ENCODE data around the gene SUCO.
"Not testable (repeated sequence)": the region's sequence is repeated elsewhere in the genome, so short reads cannot be mapped to it uniquely, and the experiment has no call there.

The SUCO gene

DNA sequence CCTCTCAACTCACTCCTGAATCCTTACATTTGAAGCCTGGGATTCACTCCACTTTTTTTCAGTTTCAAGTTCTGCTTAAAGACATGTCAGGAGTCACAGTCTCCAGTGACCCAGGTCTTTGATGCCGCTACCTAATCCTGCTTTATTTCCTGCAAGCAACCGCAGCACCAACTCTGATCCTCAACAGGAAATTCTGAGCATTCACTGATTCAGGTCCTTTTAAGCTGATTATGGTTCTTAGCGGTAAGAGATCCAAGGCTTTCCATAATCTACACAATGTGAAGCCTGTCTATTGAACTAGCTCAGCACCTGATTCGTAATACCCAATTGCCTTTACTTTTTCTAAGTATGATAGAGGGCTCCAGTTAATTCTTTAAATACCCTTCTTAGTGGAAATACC is 45.4 kb upstream of the SUCO start:
- no peak overlapping the region for H3K4me3 ChIP-seq (ENCODE audit: control insufficient read depth, low read depth, low read length)
- TF ChIP-seq CTCF (IDR thresholded peaks at IDR 0.05; ENCODE audit: control insufficient read depth, insufficient read depth, low read depth, low read length, missing control alignments) = no peak
- DNase-seq (ENCODE audit: low read depth) = no peak

DNA sequence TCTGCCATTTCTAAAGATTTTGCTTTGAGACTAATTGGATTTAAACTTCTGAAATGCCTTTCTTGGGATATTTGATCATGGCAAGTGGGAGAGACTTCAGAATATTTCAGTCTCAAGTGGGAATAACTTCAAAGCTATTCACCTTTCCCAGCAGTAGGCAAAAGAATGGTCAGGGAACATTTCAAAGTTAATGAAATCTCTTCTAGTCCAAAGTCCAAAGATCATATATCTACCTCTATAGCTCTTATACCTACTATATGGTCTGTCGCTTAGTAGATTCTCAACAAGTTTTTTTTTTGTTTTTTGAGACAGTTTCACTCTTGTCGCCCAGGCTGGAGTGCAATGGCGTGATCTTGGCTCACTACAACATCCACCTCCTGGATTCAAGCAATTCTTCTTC is 44.6 kb upstream of the SUCO start:
- H3K4me3 ChIP-seq (ENCODE audit: control insufficient read depth, low read depth, low read length) = no peak overlapping the region
- no peak for DNase-seq (ENCODE audit: low read depth)
- no peak for TF ChIP-seq CTCF (IDR thresholded peaks at IDR 0.05; ENCODE audit: control insufficient read depth, insufficient read depth, low read depth, low read length, missing control alignments)

- no peak for DNase-seq (ENCODE audit: low read depth)
Measured at GRCh38 chr1:172489847-172490246, 43.1 kb upstream of the SUCO start.

GRCh38 chr1:172492421-172492820 is 40.5 kb upstream of the SUCO start:
- no peak for TF ChIP-seq CTCF (IDR thresholded peaks at IDR 0.05; ENCODE audit: control insufficient read depth, insufficient read depth, low read depth, low read length, missing control alignments)
- no peak overlapping the region for H3K4me3 ChIP-seq (ENCODE audit: control insufficient read depth, low read depth, low read length)
- DNase-seq (ENCODE audit: low read depth) = no peak

More at GRCh38 chr1:172489847-172490246, 43.1 kb upstream of the SUCO start:
- no peak for TF ChIP-seq CTCF (IDR thresholded peaks at IDR 0.05; ENCODE audit: control insufficient read depth, insufficient read depth, low read depth, low read length, missing control alignments)
- no peak overlapping the region for H3K4me3 ChIP-seq (ENCODE audit: control insufficient read depth, low read depth, low read length)

DNA sequence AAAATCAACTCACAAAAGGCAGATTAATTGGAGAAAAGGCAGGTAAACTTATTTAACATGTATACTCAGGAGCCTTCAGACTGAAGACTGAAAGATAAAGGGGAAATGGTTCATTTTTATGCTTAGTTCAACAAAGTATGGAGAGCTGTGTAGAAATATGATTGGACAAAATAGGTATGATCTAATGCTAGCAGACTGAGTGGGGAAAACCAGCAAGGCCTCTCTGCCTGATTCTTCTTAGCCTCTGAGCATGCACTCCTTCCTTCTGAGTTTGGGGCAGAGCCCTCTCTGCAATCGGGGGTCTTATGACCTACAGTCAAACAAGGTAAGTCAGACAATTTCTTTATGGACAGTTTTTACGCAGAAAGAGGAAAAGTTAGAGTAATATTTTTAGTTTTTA is 38.8 kb upstream of the SUCO start:
- no peak for TF ChIP-seq CTCF (IDR thresholded peaks at IDR 0.05; ENCODE audit: control insufficient read depth, insufficient read depth, low read depth, low read length, missing control alignments)
- DNase-seq (ENCODE audit: low read depth) = no peak
- H3K4me3 ChIP-seq (ENCODE audit: control insufficient read depth, low read depth, low read length) = no peak overlapping the region

- not testable (repeated sequence) for DNase-seq (ENCODE audit: low read depth); H3K4me3 ChIP-seq (ENCODE audit: control insufficient read depth, low read depth, low read length)
Measured at GRCh38 chr1:172496127-172496526, 36.8 kb upstream of the SUCO start.

DNA sequence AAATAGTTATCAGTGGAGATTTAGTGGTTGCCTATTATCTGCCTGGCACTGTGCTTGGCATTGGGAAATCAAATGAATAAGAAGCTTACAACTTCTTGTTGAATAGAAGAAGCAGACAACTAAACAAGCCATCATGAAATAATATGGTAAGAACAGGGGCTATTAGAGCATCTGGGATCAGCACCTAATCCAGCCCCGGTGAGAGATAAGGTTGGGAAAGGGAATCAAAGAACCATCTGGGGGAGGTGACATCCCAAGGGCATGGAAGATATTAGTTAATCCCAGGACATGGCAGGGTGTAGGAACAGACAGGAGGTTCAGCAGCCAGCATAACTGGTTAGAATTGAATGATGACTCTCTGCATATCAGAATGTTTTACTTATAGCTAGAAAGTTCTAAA is 36.3 kb upstream of the SUCO start:
- no peak for DNase-seq (ENCODE audit: low read depth)
- no peak overlapping the region for H3K4me3 ChIP-seq (ENCODE audit: control insufficient read depth, low read depth, low read length)

More for the DNA sequence above, 36.3 kb upstream of the SUCO start:
- TF ChIP-seq CTCF (IDR thresholded peaks at IDR 0.05; ENCODE audit: control insufficient read depth, insufficient read depth, low read depth, low read length, missing control alignments) = no peak
